Measurements from ENCODE around the gene SRF.

The SRF gene

DNA sequence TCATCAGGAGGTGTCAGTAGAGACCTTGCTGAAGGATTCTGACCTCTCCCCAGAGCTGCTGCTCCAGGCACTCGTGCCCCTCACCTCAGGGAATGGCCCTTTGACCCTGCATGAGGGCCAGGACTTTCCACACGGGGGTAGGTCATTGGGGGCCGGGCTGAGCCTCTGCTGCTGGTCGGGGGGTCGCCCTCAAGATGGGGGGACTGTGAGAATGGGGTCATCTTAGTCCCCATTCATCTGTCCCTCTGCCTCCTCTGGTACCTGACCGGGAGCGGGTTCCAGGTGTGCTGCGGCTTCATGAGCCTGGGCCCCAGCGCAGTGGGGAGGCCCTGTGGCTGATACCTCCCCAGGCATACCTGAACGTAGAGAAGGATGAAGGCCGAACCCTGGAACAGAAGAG, 42.4 kb downstream of the SRF start:
- DNase-seq (ENCODE audit: low spot score) = no peak

DNA sequence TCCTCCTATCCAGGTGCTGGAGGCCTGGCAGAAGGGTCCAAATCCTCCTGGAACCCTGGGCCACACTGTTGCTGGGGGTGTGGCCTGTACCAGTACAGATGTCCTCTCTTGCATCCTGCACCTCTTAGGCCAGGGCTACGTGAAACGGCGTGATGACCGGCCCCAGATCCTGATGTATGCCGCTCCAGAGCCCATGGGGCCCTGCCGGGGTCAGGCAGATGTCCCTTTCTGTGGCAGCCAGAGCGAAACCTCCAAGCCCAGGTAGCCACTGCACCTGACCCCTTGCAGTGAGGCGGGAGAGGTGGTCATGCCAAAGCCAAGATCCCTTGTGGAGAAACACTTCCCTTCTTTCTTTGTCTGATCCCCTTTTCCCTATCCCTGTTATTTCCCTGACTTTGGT, 44.0 kb downstream of the SRF start:
- DNase-seq (ENCODE audit: low spot score) = no peak

GRCh38 chr6:43216200-43216599, 45.1 kb downstream of the SRF start:
- no peak for DNase-seq (ENCODE audit: low spot score)

DNA sequence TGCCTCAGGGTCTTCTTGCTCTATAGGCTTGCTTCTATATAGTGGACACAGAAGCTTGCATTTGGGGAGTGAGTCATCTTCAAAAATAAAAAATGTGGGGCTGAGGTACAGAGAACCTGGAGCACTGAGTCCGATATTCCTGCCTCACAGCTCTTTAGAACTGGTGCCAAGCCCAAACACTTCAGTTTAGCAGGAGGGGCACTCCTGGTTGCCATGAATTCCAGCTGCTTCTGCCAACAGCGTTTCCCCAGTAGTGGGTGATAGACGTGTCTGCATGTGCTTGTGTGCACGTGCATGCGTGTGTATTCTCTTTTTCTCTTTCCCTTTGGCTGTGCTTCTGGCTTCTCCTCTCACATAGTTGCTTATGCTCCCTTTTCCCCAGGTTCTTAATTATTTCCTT, 46.3 kb downstream of the SRF start:
- no peak for DNase-seq (ENCODE audit: low spot score)

DNA sequence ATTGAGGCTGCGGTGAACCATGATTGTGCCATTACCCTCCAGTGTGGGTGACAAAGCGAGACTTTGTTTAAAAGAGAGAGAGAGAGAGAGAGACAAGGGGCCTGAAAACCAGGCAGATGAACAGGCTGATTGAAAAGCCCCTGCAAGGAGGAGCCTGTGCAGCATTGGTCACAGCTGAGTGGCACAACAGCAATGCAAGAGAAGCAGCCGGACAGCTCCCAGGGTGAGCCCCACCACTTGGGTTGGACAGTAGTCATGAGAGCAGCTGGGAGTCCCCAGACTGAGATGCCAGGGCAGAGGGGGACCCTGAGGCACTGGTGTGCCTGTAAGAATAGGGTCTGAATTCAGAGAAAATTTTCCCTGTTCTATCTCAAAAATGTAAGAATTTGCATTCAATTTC, 48.0 kb downstream of the SRF start:
- DNase-seq (ENCODE audit: low spot score) = no peak

- no peak for DNase-seq (ENCODE audit: low spot score)
Observed at GRCh38 chr6:43219814-43220213, 48.7 kb downstream of the SRF start.

- DNase-seq (ENCODE audit: low spot score) = no peak
Observed at GRCh38 chr6:43220439-43220951, 49.4 kb downstream of the SRF start.

- no peak for DNase-seq (ENCODE audit: low spot score)
Observed at GRCh38 chr6:43221046-43221972, 50.2 kb downstream of the SRF start.

GRCh38 chr6:43222418-43223059, 51.5 kb downstream of the SRF start:
- no peak for DNase-seq (ENCODE audit: low spot score)

DNA sequence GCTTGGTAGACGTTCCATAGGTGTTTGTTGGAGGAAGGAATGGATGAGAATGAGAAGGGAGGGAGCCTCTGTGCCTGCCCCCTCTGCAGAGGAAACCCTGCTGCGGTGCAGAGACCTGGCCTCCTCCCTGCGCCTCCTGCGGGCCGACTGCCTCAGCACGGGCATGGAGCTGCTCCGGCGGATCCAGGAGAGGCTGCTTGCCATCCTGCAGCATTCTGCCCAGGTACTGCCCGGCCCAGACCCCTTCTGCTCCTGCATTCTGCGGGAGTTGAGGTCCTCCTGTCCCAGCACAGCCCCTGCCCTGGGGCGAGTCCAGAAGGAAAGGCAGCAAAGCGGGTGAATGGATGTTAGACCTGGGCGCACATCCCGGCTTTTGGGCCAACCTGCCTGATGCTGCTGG, 52.1 kb downstream of the SRF start:
- DNase-seq (ENCODE audit: low spot score) = no peak

- no peak for DNase-seq (ENCODE audit: low spot score)
Observed at GRCh38 chr6:43226192-43226851, 55.3 kb downstream of the SRF start.

- DNase-seq (ENCODE audit: low spot score) = peak; percentile 65
Observed at GRCh38 chr6:43228951-43229802, 58.1 kb downstream of the SRF start, which contains the start of gene DNPH1. TSS of gene DNPH1 (minus strand) at chr6:43229481. CDS start at chr6:43229456, 25 bp downstream.

- DNase-seq (ENCODE audit: low spot score) = no peak
Observed at GRCh38 chr6:43229803-43230620, 58.9 kb downstream of the SRF start.

DNA sequence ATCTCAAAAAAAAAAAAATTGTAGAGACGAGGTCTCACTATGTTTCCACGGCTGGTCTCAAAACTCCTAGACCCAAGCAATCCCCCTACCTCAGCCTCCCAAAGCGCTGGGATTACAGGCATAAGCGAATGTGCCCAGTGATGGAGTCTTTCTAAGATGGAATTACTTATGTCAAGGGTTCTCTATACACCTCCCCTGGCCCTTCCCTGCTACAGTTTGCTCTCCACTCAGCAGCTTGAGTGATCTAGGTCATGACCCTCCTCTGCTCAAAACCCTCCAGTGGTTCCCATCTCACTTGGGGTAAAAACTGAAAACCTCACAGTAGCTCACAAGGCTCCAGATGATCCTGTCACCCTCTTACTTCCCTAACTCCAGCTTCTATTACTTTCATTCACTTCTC, 60.0 kb downstream of the SRF start:
- no peak for DNase-seq (ENCODE audit: low spot score)
